ENCODE measurements around the gene ARHGAP31.

DNA sequence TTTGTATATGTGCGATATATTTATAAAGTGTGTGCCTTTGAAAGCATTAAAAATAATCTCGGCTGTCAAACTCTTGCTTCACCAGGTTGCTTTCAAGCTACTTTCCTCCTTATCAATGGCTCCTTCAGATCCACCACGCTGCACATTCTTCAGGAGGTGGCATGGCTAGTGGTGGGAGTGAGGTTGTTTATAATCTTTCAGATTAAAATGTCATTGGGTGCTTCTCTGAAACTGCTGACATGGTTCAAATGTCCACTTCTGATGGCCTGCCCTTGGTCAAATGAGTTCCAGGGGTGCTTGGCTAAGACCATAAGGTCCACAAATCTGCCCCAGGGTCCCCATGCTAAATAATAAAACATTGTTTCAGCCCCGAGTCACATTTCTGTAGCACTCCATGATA is 36.7 kb downstream of the ARHGAP31 start:
- TF ChIP-seq POLR2AphosphoS5 (IDR thresholded peaks at IDR 0.05): no peak
- no peak for TF ChIP-seq POLR2A (IDR thresholded peaks at IDR 0.05)
